Activated CD4-positive, CD25-positive, alpha-beta regulatory T cell treated with anti-CD3 and anti-CD28 coated beads, Interleukin-2, amount 50 U/mL, for 72 hours (primary cell): Measurements from ENCODE around the gene GAB2.

Experiments used
- DNase-seq: peaks from one replicate; pipeline ENCODE4 v3.0.0; 2021

Gene GAB2

DNA sequence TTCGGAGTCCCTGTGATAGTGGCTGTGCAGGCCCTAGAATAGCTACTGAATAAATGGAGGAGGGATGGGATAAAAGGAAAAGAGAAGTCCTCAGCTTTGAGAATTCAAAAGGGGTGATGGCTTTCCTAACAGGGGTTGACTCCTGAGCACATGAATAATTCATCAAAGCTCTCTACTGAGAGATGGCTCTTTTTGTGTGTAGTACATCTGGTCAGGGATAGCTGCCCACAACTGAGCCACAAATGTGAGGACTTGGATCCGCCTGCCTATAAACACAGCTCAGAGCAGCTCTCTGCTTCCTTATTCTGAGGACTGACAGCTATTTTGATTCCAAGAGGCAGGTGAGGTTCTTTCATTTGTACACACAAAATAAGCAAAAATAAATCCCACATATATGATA lies 146.6 kb downstream of the GAB2 start:
- DNase-seq: no peak

- no peak for DNase-seq
Measured at GRCh38 chr11:78269806-78270205, 147.8 kb downstream of the GAB2 start.

DNA sequence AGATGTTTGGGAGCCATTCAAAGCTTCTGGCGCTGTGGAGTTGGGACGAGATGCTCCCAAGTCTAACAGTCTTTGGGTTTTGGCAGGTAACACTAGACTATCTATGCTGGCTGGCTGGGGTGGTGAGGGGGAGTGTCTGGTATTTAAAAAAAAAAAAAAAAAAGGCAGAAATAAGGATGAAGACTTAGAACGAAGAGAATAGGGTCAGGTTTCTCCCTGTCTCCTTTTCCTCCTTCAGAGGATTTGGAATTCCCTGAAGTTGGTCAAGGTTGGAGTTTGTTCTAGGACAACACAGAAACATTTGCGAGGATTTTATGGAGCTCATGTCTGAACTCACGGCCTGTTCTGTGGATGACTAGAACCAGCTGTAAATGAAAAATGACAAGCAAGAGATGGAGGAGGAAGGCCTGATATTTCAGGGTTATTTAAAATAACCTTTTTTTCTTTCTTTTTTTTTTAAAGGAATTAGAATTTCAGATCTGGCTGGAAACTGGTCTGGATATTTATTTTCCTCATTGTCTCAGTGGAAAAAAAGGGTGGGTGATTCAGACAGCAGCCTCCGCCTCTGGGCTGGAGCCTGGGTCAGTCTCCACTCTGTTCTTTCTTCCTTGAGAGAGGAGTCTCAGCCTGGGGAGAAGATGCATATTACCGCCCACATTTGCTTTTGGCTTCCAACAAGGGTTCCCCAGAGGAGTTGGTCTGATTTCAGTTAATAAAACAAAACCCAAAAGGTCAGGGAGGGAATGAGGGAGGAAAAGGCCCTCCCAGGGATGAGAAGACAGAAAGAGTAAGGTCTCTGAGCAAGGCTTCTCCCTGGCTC lies 148.8 kb downstream of the GAB2 start:
- DNase-seq: no peak

DNA sequence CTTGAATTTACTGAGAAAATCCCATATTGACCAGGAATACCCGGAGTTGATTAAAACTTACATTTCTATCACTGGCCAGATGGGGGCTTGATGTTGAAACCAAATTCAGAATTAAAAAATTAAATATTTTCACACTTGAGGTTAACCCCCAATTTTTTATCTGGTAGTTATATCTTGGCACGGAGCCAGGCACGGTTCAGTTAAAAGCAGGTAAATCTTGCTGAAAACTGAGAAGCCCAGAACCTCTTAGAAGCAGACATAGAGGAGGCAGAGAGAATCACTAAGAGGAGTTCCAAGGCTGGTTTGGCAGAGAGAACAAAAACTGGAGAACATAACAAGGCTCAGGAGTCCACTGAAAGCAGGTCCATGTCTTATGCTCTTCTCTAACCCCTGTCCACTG lies 151.2 kb downstream of the GAB2 start:
- no peak for DNase-seq

DNA sequence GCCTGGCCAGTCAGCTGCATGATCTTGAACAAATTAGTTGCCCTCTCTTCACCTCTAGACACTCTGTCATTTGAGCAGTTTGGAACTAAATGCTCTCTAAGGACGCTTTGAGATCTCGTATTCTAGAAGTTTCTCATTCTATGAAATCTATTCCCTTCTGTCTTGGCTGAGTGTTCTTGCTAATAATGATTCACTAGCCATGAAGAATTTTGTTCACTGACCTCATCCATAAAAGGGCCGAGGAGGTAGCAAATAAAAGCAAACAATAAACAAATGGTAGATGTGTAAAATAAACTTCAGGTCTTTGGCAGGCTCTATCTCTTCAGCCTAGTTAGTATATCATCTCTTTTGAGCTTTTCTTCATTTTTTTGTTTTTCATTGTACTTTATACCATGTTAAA lies 152.3 kb downstream of the GAB2 start:
- no peak for DNase-seq

- DNase-seq: no peak
Measured at GRCh38 chr11:78262691-78263090, 154.9 kb downstream of the GAB2 start.

DNA sequence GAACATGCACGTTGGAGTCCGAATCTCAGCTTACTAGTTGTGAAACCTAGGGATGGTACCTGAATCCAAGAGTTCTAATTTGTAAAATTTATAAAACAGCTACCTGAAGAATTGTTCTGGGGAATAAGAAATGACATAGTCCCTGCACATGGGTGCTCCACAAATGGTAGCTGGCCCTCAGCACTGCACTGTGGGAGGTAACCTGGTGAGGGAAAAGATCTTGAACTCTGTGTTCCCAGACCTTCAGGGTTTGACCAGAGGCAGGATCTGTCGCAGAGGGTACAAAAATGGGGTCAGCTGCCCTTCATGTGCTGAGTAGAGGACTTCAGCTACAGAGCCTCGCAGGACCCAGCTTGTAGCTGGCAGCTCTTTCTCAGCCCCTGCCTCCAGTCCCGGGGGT lies 155.4 kb downstream of the GAB2 start:
- DNase-seq: no peak

GRCh38 chr11:78261828-78262227 lies 155.8 kb downstream of the GAB2 start:
- DNase-seq: no peak

DNA sequence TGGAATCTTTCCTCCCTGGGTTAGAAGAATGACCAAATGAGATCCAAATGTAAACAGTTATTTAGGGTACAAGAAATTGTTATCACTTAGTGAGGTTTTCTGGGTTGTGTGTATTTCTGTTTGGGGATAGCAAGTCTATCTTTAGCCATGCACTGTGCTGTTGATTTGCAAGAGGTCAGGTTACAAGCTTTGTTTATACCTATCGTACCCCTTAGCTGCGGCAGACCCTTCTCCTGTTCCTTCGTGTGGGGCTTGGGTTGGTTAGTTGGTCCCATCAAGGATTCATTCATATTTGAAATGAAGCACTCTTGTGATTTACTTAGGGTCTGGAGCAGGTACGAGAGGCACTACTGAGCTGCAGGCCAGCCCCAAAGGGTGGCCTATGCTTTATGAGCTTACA lies 156.3 kb downstream of the GAB2 start:
- no peak for DNase-seq

- no peak for DNase-seq
Measured at GRCh38 chr11:78259777-78260487, 157.7 kb downstream of the GAB2 start.

DNA sequence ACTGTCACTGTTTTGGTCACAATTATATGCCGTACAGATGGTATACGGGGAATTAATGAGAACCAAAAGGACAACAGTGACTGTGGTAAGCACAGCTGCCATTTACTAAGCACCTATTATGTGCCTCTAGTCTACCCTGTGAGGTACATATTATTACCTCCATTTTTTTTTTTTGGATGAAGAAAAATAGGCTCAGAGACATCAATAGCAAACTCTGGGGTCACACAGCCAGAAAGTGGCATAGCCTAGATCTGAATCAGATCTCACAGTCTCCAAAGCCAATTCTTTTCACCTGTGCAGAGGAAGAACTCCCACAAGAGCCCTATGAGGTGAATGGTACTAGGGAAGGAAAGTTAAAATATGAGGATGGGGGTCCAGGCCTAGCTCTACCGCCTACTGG lies 160.0 kb downstream of the GAB2 start:
- no peak for DNase-seq

- DNase-seq: no peak
Measured at GRCh38 chr11:78256962-78257361, 160.7 kb downstream of the GAB2 start.

DNA sequence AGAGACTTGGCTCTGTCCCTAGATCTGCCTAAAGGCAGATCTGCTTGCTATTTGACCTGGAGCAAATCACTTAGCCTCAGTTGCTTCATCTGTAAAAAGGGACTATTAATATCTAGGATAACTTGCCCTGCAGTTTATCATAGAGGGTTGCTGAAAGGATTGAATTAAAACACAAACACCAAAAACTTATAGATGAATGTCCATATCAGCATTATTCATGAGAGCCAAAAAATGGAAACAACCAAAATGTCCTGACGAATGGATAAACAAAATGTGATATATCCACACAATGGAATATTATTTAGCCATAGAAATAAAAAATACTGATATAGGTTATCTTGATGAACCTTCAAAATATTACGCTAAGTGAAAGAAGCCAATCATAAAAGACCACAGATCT lies 161.7 kb downstream of the GAB2 start:
- DNase-seq: no peak

DNA sequence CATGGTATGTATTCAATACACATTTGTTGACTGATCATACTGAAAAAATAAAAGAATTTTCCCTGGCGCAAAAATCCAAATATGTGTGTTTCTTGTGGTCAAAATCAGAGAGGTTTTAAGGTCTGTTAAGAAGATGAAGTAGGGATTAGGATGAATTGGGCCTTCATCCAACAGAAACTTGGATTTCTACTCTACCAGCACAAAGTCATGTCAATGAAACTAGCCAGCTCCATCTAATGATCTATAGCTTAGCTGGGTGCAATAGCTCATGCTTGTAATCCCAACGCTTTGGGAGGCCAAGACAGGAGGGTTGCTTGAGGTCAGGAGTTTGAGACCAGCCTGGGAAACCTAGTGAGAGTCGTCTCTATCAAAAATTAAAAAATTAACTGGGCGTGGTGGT lies 163.4 kb downstream of the GAB2 start:
- DNase-seq: no peak

GRCh38 chr11:78253797-78254196 lies 163.8 kb downstream of the GAB2 start:
- DNase-seq: no peak

GRCh38 chr11:78251083-78251775 lies 166.4 kb downstream of the GAB2 start:
- no peak for DNase-seq

GRCh38 chr11:78250099-78250498 lies 167.5 kb downstream of the GAB2 start:
- DNase-seq: no peak

DNA sequence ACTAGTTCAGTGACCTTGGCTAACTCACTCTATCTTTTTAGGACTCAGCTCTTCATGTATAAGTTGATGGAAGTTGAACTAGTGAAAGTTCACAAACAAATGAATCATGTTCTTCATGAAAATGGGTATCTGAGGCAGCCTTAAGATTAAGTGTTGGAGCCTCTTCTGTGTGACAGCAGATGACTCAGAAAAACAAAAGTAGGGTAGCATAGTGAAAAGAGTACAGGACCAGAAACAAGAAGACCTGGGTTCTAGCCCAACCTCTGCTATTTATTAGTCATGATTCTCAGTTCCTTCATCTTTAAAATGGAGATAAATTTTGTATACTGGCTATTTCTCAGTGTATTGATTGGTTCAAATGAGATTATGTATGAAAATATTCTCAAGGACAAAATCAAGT lies 168.7 kb downstream of the GAB2 start:
- no peak for DNase-seq

DNA sequence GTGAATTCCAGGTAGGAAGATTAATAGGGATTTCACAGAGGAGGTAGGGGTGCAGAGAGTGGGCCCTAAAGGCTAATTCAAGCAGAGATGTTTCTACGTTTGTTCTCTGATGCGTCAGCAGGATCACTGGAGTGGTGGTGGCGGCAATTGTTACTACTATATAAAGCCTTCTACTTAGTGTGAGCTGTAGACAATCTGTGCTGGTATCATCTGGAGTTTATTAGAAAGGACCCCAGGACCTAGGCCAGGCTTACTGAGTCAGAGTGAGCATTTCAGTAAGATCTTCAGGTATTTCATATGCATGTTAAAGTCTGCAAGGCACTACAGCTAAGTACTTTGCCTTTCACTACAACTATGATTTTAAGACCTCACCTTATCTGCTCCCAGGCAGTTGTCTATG lies 169.4 kb downstream of the GAB2 start:
- DNase-seq: no peak

GRCh38 chr11:78244546-78245255 lies 172.9 kb downstream of the GAB2 start:
- no peak for DNase-seq

DNA sequence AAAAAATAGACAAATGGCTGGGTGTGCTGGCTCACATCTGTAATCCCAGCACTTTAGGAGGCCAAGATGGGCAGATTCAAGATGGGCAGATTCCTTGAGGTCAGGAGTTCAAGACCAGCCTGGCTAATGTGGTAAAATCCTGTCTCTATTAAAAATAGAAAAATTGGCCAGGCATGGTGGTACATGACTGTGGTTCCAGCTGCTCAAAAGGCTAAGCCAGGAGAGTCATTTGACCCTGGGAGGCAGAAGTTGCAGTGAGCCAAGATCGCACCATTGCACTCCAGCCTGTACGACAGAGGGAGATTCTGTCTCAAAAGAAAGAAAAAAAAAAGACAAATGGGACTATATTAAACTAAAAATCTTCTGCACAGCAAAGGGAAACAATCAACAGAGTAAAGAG lies 173.5 kb downstream of the GAB2 start:
- no peak for DNase-seq

- no peak for DNase-seq
Measured at GRCh38 chr11:78241475-78241874, 176.1 kb downstream of the GAB2 start.

DNA sequence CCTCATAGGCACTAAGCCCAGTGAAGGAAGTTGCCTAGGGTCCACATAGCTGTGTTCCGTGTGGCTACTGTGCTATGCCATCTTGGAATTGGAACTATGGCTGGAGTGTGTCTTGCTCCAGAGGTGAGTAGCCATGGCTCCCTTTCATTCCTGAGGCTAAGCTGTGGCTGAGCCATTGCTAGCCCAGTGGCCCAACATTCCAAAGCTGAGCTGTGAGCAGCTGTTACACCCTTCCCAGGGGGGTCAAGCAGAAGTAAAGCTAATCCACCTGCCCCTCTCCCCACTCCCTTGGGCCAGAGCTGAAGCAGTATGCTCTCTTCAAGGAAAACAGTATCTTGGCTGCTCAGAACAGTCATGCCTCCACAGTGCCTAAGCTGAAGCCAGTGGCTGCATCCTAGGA lies 177.8 kb downstream of the GAB2 start:
- DNase-seq: no peak
